Left ventricle myocardium superior (tissue), 1 donor: ENCODE measurements around the gene BABAM2. TPM values are rescaled to one million over a fixed set of nuclear protein-coding genes. Genes with fewer than 3 reads are reported as not detected.
"Not testable (repeated sequence)": the region's sequence is repeated elsewhere in the genome, so short reads cannot be mapped to it uniquely, and the experiment has no call there.

Experiments
- ATAC-seq: fragments of 200-7000 bp; cut with Tn5 transposase; one replicate; pipeline ENCODE4 v1.9.1; 2020; ENCODE audit warnings: mild to moderate bottlenecking, moderate library complexity
- DNase-seq: peaks from one replicate; pipeline ENCODE4 v3.0.0-alpha.2; 2020
- intact Hi-C: fragments of 100-400 bp; cut with micrococcal nuclease; formaldehyde crosslinking; loops from one replicate; pipeline ENCODE4 v1.11.0; 2022
- long read RNA-seq: library from polyadenylated mRNA; unstranded; transcript quantifications from one replicate; pipeline ENCODE4 v2.0.0, GENCODE V29; 2021
- total RNA-seq: library from RNA; stranded (reverse); fragmentation: NEBNext Ultra II Directional; extraction: Animal tissue kit (Norgen Biotek cat#: 25700); gene quantifications from one replicate; pipeline ENCODE4 v1.2.1, GENCODE V29; 2021
- donor health status: DM: no; HTN: yes; CAD: no; lungs with severe emphysema.

The BABAM2 gene
- 56.8 TPM for total RNA-seq
- long read RNA-seq, transcript BABAM2-204 (12 exons, 1,657 nt): major isoform, 30 of 51 reads
- long read RNA-seq, transcript BABAM2-203 (13 exons, 1,686 nt): minor isoform, 6 of 51 reads
- long read RNA-seq, partial matches to known transcripts: 11 of 51 reads
- long read RNA-seq, other reads (novel, unspliced or antisense): 4 of 51 reads

DNA sequence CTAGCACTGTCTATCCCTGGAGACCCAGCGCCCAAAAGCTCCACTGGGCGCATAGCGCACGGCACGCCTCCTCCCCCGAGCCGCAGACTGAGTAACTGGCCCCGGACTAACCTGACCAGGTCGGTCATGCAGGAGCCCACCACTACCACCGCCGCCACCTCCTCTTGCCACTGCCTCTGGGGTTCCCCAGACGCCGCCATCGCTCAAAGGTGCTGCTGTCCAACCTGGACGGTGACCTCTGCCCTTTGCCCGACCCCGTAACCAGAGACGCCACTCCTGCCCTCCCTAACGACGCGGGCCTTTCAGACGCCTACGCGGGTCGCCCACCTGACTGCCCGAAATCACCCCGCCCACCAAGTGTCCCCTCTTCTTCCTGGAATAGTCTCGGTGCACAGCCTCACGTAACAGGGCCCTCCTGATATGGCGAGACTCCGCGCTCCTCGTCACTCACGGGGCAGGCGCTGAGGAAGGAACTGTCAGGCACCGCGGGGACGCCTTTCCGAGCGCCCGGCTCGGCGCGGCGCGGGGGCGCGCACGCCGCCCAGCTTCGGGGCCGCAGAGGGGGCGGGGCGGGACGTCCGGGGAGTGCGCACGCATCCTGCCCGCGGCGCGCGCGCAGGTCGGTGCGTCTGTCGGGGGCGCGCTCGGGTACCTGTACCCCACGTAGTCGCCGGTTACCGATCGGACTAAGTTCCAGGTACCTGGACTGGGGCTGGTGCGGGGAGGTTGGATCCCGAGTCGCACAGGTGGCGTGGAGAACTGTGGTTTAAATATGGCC is at the start of gene BABAM2, which contains the start of gene RBKS:
Gene BABAM2 (plus strand): TSS at position 584 of the 778 bp plus-strand sequence. CDS start 3,828 bp downstream, outside the sequence.
Gene RBKS (minus strand): TSS at position 242 of the 778 bp plus-strand sequence. CDS start 42 bp downstream, at position 200.
- ATAC-seq (peak; percentile 99), DNase-seq (peak; percentile 93)
- intact Hi-C loops: no loop called here

DNA sequence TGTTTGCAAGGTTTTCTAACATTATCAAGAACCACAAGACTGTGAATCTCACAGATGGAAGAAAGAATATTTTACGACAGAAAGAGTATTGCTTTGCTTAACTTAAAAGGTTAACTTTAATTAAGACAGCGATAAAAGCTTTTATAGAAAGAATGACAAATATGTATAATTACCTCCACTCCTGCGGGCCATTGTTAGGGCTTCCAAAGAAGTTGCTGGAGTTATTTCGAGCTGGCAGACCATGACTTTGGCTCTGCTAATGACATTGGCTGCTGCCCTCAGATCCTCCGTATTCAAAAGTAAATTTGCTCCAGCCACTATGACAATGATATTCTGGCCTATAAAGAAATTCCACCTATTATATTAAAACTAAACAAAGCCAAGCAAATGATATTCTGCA is 47.6 kb upstream of the BABAM2 start:
- intact Hi-C loops: no loop called here
- DNase-seq (no peak), ATAC-seq (peak; percentile 64)

DNA sequence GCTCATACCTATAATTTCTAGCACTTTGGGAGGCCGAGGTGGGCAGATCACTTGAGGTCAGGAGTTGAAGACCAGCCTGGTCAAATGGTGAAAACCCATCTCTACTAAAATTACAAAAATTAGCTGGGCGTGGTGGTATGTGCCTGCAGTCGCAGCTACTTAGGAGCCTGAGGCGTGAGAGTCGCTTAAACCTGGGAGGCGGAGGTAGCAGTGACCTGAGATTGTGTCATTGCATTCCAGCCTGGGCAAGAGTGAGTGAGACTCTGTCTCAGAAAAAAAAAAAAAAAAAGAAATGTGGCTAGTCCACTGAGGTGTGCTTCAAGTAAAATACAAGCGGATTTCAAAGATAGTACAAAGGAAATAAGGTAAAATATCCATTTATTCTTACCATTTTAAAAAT is 46.5 kb upstream of the BABAM2 start:
- no peak for DNase-seq
- intact Hi-C loops: no loop called here
- ATAC-seq: no peak

DNA sequence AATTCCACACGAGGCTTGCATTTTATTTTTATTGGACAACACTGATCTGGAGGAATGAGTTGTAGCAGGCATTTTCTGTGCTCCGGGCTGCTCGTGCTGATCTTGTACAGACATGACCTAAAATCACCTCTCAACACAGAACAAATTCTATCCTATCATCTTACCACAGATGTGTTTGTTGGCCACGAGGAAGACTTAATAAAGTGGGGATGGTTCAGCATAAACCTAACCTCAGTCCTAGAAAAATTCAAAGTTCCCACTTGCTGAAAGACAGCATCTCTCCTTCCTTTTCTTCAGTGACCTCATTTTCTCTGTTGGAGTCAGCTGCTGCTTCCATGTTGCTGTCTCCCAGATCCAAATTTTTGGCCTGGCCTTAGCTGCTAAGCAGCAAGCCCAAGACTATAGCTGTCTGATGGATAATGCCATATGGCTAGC is 45.7 kb upstream of the BABAM2 start:
- DNase-seq (no peak), ATAC-seq (no peak)
- intact Hi-C loops: no loop called here

DNA sequence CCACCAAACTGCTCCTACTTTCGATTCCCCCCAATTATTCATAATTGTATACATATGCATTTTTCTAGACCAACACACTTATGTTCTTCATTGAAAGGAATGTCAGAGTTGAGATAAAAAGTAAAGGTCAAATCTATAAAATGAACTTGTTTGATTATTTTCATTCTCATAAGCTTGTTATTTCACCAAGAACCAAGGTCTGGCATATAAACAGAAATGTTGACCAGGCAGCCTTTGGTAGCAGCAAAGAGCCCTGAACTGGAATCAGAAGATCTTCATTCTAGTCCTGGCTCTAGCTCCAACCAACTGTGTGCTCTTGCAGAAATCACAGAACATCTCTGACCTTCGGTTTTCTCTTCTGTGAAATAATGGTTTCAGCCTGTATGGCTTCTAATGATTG is 43.2 kb upstream of the BABAM2 start:
- intact Hi-C loops: no loop called here
- no peak for ATAC-seq

DNA sequence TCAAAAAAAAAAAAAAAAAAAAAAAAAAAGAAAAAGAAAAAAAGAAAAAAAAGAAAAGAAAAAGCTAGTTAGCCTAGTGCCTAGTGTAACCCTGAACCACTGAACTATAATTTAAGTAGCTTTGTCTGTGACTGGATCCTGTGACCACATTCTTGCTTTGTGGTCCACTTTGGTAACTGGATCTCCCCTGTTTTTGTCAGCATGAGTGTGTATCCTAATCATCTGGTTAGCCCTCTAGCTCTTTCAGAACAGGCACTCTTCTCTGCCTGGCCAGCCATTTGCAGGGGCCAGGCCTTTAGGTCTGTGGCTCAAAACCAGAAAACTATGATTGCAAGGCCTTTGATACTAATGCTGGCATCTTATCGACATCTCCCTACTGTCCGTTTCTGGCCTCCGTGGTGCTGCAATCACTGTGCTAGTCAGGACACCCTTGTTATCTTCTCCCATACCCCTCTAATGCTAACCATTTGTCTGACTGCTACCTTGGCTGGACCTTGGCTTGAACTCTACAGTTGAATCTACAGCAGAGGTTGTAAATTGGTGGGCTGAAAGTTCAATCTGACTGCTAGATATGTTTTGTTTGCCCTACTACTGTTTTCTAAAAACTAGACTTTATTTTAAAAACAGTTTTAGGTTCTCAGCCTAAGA is 40.8 kb upstream of the BABAM2 start:
- intact Hi-C loops: no loop called here
- ATAC-seq: no peak
- no peak for DNase-seq

More for the DNA sequence above, 43.2 kb upstream of the BABAM2 start:
- DNase-seq: no peak

DNA sequence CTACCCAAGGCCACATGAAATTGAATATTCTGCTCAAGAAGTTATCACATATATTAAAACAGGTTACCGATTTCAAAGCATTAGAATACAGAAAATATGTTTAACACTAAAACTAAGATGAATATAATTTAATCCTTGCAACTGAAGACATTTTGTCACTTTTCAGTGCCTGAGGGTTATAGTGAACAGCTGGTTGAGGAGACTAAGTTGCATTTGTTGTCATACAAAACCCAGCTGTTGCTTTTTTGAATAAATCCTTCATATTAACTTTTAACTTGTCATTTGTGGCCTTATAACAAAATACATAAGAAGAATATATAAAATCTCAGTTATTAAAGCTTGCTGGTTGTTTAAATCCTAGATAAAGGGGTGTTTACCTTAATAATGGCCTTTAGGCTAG is 37.8 kb upstream of the BABAM2 start:
- intact Hi-C loops: no loop called here
- DNase-seq (no peak), ATAC-seq (no peak)

DNA sequence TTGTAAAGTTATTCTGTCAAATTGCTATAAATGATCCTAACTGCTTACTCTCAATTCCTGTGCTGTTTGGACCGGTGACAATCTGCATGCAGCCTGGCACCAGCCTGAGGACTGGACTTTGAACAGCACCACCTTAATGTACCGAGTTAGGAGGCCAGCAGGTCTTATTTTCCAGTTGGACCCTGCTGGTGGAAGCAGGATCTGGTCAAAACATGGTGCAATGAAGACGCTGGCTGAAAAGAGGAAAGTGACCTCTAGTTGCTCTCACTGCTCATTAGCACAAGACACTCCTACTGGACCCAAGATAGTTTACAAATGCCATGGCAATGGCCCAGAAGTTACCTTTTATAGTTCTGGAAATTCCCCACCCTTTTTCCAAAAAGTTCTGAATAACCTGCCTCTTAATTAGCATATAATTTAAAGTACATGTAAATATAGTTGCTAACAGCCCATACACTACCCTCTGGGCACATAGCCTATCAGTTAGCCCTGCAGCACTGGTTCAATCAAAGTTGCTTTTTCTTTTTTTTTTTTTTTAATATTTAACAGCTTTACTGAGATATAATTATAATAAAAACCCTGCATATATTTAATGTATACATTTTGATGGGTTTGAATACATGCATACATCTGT is 36.2 kb upstream of the BABAM2 start:
- intact Hi-C loops: no loop called here
- no peak for ATAC-seq
- DNase-seq: no peak

DNA sequence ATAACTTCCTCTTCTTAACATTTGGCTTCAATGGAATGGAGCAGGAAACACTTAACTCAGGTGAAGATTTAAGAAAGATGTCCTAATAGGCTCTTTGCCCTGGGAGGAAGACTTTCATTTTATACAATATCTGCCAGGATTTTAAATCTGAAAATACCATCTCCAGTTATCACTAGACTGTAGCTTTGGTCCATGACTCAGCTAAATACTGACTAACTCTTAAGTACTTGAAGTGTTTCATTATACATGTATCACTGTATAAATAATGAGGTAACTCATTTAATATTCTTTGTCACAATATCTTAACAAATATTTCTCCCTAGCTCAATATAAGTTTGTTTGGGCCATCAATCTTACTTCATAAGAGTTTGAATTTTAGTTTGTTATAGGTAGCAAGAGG is 35.1 kb upstream of the BABAM2 start:
- ATAC-seq: no peak
- no peak for DNase-seq
- intact Hi-C loops: no loop called here

DNA sequence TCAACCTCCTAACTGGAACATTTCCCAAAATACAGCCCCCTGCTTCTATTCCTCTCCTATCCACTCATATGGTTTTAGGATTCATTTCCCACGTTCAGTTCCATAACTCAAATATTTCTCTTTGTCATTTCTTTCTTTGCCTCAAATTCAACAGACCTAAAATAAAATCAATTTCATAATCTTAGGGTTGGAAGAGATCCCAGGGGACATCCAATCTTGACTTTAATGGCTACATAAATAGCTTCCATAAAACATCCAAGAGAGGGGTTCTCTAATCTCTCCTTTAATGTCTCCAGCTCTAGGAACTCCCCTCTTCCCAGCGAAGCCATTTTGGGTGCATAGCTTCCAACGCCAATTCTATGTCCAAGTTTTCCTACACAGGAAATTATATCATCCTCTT is 34.1 kb upstream of the BABAM2 start:
- intact Hi-C loops: no loop called here
- DNase-seq: no peak
- ATAC-seq: no peak

DNA sequence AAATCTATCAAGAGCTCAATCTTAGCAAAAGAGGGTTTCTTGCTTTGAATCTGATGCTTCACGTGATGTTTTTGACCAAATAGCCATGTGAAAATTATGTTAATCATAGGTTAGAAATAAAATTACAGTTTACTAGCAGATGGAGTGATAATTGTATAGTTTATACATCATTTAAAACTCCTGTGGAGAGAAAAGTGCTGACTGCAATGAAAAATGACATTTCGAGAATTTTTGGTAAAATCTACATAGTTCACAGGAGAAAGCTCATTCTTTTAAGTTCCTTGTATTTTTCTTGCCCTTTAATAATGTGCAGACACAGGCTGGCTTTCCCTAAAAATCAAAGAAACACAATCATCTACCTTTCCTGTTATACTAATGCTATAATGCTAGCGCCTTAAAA is 33.6 kb upstream of the BABAM2 start:
- no peak for ATAC-seq
- intact Hi-C loops: no loop called here
- no peak for DNase-seq

DNA sequence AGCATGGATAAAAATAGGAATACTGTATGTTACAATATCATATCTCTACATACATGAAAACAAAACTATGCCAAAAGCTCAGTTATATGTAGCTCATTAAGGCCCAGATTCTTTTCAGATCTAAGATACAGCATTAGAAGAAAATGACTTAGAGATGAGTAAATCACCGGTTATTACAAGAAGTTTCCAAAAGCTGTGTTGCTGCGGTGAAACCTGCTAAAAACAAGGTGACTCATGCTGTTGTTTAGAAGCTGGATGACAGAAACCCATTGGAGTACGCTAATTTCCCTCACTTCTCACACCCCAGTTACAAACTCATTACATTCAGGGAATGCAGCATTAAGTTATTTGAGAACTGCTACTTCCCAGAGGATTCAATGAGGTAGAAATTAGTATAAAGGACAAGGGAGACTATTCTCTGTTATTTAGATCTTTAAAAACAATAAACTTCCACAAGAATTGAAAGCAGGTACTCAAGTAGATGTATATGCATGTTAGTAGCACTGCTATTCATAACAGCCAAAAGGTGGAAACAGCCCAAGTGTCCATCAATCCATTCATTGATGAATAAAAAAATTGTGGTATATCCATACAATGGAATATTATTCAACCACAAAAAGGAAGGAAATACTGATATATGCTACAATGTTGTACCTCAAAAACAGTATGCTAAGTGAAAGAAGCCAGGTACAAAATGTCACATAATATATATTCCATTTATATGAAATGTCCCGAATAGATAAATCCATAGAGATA is 32.9 kb upstream of the BABAM2 start:
- no peak for ATAC-seq
- no peak for DNase-seq
- intact Hi-C loops: no loop called here

DNA sequence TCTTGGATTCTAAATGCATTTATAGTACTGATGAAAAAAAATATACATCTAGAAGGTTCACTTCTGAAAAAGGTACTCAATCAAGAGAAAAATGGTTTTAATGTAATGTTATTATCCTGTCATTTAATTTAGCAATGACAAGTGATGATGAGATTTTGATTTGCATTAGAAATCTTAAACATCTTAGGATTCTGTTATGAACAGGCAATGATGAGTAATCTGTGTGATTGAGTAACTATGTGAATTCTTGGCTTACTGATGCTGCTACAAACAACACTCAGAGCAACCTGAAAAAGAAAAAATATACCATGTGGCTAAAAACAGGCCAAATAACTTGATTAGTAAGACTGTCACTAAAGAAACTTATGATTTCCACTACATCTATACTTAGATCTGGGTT is 30.4 kb upstream of the BABAM2 start:
- ATAC-seq: no peak
- DNase-seq: no peak
- intact Hi-C loops: no loop called here

DNA sequence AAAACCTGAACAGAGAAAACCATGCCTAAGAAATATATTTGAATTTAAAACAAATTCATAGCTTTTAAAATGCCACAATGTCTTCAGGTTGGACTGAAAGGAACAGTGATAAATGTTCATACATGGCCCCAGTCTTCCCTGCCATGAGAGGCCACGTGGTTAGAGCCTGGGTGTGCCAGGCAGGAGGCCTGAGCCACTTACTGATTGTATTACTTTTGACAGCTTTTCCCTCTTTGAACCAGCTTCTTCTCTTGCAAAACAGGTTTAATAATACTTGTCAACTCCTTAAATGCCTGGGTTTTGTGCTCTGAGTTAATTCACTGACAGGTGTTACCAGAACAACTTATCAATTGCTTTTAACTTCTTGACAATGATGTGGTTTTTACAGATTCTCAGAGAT is 27.4 kb upstream of the BABAM2 start:
- DNase-seq: no peak
- ATAC-seq: no peak
- intact Hi-C loops: no loop called here

DNA sequence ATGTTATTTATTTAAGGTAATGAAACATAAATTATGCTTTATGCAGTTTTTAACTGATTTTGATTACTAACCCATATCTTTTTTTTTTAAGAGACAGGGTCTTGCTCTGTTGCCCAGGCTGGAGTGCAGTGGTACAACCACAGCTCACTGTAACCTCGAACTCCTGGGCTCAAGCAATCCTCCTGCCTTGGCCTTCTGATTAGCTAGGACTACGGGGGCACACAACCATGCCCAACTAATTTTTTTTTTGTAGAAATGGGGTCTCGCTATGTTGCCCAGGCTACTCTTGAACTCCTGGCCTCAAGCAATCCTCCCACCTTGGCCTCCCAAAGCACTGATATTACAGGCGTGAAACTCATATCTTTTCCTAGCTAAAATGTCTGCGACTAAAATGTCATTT is 26.6 kb upstream of the BABAM2 start:
- intact Hi-C loops, ATAC-seq: not testable (repeated sequence)

DNA sequence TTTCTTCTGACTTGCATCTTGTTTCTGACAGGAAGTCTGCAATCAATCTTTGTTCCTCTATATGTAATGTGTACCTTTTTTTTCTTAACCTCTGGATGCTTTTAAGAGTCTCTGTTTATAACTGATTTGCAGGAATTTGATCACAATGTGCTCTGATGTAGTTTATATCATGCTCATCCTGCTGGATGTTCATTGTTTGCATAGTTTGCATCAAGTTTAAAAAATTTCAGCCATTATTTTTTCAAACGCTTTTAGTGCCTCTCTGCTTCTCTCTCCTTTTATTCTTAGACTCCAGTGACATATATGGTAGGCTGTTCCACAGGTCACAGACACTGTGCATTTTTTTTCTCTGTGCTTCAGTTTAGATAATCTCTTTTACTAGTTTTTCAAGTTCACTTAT is 24.3 kb upstream of the BABAM2 start:
- ATAC-seq: no peak
- intact Hi-C loops: no loop called here
- no peak for DNase-seq

More for the DNA sequence above, 26.6 kb upstream of the BABAM2 start:
- DNase-seq: not testable (repeated sequence)

DNA sequence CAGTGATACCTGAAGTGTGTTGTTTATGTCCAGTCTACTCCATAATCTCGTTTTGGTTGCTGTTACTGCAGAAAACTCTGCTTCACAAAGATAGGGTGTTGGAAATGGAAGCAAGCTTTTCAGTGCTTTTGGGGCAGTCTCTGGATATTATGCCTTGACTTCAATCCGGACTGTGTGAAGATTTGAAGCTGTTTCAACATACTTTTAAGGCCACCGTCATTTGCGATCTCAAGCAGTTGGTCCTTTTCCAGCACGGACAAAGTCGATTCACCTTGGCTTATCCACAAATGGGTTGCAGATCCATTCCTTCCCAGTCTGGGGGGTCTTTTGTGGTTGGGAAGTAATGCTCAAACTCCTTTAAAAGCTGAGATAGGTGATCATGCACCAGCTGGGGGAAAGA is 20.8 kb upstream of the BABAM2 start:
- no peak for ATAC-seq
- no peak for DNase-seq
- intact Hi-C loops: no loop called here

DNA sequence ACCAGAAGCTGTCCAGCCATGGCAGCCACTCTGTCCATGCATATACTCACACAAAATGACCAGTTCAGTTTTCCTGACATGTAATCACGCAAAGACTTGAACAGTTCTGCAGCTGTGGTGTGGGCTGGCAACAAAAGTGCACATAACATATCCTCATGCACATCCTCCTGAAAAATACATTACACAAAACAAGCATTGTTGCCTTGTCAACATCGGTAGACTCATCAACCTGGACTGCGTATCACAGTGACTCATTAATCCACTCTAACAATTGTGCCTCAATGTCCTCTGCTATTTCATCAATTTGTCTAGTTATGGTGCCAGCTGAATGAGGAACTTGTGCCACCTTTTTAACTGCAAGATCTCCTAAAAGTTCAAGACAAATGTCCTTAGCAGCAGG is 19.8 kb upstream of the BABAM2 start:
- DNase-seq (no peak), ATAC-seq (no peak)
- intact Hi-C loops: no loop called here

DNA sequence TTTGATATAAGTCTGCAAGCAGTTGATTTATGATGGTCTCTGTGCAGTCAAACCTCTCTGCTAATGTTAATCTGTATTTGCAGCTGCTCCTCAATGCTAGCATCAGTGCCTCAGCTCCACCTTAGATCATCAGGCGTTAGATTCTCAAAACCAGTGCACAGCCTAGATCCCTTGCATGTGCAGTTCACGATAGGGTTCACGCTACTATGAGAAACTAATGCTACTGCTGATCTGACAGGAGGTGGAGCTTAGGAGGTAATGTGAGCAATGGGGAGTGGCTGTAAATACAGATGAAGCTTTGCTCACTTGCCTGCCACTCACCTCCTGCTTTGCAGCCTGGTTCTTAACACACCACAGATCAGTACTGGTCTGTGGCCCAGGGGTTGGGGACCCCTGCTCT is 18.7 kb upstream of the BABAM2 start:
- intact Hi-C loops: no loop called here
- no peak for DNase-seq
- ATAC-seq: no peak
